ENCODE results near the gene KRT31. TPM values are rescaled to one million over a fixed set of nuclear protein-coding genes. Genes with fewer than 3 reads are reported as not detected.
"Not testable (repeated sequence)": the region's sequence is repeated elsewhere in the genome, so short reads cannot be mapped to it uniquely, and the experiment has no call there.

KRT31 gene
- not detected in 2 replicates for total RNA-seq (2014; rRNA removed; shearing (Covaris generic))

DNA sequence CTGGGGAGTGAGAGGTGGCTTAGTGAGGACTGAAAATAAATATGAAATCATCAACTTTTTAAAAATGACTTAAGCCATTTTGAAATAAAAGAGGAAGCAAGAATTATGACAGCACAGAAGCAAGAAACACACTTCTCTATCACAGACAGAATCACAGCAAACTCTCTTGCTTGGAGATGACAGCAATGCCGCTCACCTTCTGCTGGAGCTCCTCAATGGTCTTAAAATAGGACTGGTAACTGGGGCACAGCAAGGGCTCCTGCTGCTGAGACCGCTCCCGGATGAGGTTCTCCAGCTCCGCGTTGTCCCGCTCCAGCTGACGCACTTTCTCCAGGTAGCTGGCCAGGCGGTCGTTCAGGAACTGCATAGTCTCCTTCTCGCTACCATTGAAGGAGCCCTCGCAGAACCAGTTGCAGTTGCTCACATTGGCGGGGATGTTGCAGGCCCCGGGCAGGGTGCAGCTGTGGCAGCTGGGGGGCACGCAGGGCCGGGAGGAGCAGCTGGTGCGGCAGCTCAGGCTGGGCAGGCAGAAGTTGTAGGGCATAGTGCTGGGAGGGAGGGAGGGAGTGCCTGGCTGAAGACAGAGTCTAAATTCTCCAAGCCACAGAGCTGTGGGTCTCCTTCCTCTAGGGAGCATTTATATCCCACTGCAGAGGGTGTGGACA, at the start of gene KRT31:
Gene KRT31, minus strand, starts transcription at position 613 of the 665 bp plus-strand sequence. Its CDS starts 69 bp downstream, at position 544.
- no peaks in the 10 kb centered on the region for H3K27me3 ChIP-seq (replicated peaks)
- no peak within 1 kb of the TSS for H3K4me3 ChIP-seq
- no peak within 1 kb of the TSS for H3K27ac ChIP-seq
- peaks cover 6% of the 10 kb centered on the region for H3K4me1 ChIP-seq (replicated peaks)
- no peaks in the 10 kb centered on the region for H3K9me3 ChIP-seq (replicated peaks)
- DNase-seq (ENCODE audit: low read depth in 1 of 2, low spot score in 2 of 2) = no peak
- no peaks in the 10 kb centered on the region for H3K36me3 ChIP-seq

DNA sequence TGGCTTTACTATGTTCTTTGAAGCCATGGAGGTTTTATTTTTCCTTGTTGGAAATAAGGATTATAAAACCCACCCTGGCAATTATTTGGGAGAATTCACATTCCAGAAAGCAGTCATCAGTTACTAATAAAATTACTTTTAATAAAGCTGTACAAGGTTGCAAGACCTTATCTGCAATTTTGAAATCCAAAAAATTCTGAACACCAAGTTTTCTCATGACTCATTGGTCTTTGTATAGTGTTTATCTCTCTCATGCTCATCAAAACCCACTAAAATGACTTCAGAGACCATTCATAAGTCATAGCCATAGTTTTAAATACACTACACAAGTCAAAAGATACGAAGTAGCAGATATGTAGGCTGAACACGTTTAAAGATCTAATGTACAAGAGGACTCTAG, 49.4 kb upstream of the KRT31 start:
- Histone ChIP-seq H3K9me3 (replicated peaks) (peaks cover 3% of the 10 kb centered on the region; the same call in 1 of the 2 replicates), H3K27ac (no peak overlapping the region), H3K4me3 (no peak overlapping the region), H3K27me3 (replicated peaks) (no peaks in the 10 kb centered on the region), H3K36me3 (no peaks in the 10 kb centered on the region), H3K4me1 (replicated peaks) (peaks cover 27% of the 10 kb centered on the region)
- DNase-seq (ENCODE audit: low read depth in 1 of 2, low spot score in 2 of 2) = no peak

DNA sequence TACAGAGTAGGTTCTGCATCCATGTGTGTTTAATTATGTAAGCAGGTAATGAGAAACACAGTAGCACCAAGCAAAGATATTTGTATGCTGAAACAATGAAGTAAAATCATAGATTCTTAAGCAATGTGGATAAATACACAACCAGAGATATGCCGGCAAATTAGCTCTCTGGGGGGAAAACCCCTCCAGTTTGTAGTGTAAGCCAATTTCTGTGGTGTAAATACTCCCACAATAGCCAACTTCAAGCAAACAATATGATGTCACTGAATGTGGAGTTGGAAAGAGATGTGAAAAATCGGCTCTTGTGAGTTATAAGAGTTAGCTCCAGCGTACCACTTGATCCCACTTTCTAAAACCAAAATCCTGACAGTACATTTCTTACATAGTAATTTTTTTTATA, 47.2 kb upstream of the KRT31 start:
- H3K27ac ChIP-seq = no peak overlapping the region
- peaks cover 14% of the 10 kb centered on the region for H3K4me1 ChIP-seq (replicated peaks)
- no peaks in the 10 kb centered on the region for H3K9me3 ChIP-seq (replicated peaks)
- no peaks in the 10 kb centered on the region for H3K36me3 ChIP-seq
- H3K27me3 ChIP-seq (replicated peaks) = no peaks in the 10 kb centered on the region
- no peak for DNase-seq (ENCODE audit: low read depth in 1 of 2, low spot score in 2 of 2)
- no peak overlapping the region for H3K4me3 ChIP-seq

DNA sequence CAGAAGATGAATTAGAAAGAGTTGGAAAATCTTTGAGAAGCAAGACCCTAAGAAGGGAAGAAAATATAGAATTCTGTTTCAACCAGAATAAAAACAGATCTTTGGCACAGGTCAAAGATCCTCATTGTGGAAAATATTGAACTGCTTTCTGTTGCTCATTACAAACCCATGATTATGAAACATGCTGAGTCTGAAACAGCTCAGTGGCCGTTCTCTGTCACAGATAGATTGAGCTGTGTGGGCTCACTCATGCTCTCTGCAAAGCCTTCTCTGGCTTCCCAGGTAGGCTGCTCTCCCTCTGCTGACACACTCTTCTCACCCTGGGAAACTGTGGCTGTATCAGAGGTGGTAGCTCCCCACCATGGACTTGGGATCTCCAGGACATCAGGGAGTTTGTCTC, 46.8 kb upstream of the KRT31 start:
- no peaks in the 10 kb centered on the region for H3K27me3 ChIP-seq (replicated peaks)
- H3K4me1 ChIP-seq (replicated peaks) = peaks cover 14% of the 10 kb centered on the region
- H3K27ac ChIP-seq = no peak overlapping the region
- no peaks in the 10 kb centered on the region for H3K36me3 ChIP-seq
- no peaks in the 10 kb centered on the region for H3K9me3 ChIP-seq (replicated peaks)
- no peak overlapping the region for H3K4me3 ChIP-seq
- DNase-seq (ENCODE audit: low read depth in 1 of 2, low spot score in 2 of 2) = no peak

DNA sequence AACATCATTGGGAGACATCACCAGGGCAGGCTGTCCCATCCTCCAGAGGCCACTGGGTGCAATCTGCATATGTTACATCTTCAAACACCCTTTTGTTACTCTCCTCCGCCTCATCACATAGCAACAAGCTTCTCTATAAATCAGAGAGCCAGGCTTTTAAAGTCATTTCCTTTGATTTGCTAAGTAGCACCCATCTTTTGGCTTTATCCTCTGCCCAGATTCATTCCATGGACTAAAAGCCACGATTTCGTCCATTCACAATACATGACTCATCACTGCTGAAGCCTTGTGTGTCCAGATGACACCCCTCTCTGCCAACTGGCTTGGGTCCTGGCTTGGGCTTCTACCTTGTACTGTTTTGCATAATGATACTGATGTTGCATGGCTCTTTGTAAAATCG, 45.3 kb upstream of the KRT31 start:
- Histone ChIP-seq H3K4me3 (no peak overlapping the region), H3K27me3 (replicated peaks) (no peaks in the 10 kb centered on the region), H3K36me3 (no peaks in the 10 kb centered on the region), H3K27ac (no peak overlapping the region), H3K9me3 (replicated peaks) (no peaks in the 10 kb centered on the region), H3K4me1 (replicated peaks) (peaks cover 14% of the 10 kb centered on the region)
- DNase-seq (ENCODE audit: low read depth in 1 of 2, low spot score in 2 of 2) = no peak

DNA sequence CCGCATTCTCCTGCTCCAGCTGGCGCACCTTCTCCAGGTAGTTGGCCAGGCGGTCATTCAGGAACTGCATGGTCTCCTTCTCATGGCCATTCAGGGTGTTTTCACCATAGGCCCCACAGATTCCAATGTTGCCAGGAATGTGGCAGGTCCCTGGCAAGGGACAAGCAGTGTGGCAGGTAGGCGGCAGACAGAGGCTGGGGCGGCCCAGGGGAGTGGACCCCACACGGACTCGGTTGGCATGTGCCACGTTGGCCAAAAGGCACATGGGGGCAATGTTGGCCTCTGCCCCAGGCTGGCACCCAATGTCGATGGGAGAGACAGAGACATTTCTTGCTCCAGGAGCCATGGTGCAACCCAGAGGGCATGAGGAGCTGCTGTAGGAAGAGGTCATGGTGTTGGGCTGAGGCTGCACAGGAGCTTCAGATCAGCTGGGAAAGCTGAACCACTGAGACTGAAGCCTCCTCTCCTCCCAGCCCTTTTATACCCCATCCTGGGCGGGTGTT, 43.2 kb upstream of the KRT31 start, which contains the start of gene KRT38:
Gene KRT38, minus strand, starts transcription at position 453 of the 503 bp plus-strand sequence. Its CDS starts 62 bp downstream, at position 391.
- H3K9me3 ChIP-seq (replicated peaks) = no peaks in the 10 kb centered on the region
- peaks cover 4% of the 10 kb centered on the region; the same call in 1 of the 2 replicates for H3K4me1 ChIP-seq (replicated peaks)
- H3K4me3 ChIP-seq = no peak within 1 kb of the TSS
- no peaks in the 10 kb centered on the region for H3K27me3 ChIP-seq (replicated peaks)
- no peak for DNase-seq (ENCODE audit: low read depth in 1 of 2, low spot score in 2 of 2)
- no peaks in the 10 kb centered on the region for H3K36me3 ChIP-seq
- H3K27ac ChIP-seq = no peak within 1 kb of the TSS

DNA sequence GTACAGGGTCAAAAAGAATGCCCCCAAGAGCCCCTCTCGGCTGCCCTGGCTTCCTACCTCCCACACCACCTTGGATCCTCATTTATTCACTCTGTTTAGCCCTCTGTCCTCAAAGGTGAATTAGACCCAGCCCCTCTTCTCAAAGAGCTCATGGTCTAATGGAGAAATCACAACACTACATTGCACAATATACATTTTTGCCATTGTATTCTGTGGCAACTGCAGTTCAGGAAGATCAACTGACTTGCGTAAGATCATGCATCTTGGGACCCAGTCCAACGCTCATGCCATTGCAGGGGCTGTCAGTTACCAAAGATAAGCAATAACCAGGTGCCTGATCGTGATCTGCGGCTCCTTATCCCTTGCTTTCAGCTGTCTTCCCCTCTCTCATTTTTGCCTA, 42.0 kb upstream of the KRT31 start:
- H3K27me3 ChIP-seq (replicated peaks) = no peaks in the 10 kb centered on the region
- no peak overlapping the region for H3K27ac ChIP-seq
- H3K4me3 ChIP-seq = no peak overlapping the region
- peaks cover 4% of the 10 kb centered on the region; the same call in 1 of the 2 replicates for H3K4me1 ChIP-seq (replicated peaks)
- no peaks in the 10 kb centered on the region for H3K9me3 ChIP-seq (replicated peaks)
- no peaks in the 10 kb centered on the region for H3K36me3 ChIP-seq
- no peak for DNase-seq (ENCODE audit: low read depth in 1 of 2, low spot score in 2 of 2)

DNA sequence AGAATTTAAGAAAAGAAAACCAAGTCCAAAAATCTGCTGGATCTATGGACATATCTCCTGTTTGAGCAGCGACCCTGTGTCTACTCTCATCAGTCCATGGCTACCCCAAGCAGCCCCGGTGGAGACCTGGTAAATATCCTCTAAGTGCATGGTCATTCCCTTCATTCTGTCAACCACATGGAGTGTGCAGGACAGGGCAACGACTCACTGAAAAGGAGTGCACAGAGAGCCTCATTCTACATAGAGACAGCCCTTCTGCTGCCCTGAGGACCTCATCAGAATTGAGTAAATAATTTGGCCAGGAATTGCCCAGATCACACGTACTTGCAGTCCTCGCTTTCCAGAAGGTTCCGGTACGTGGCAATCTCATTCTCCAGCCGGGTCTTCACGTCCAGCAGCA, 40.4 kb upstream of the KRT31 start:
- Histone ChIP-seq H3K27me3 (replicated peaks) (no peaks in the 10 kb centered on the region), H3K27ac (no peak overlapping the region), H3K4me1 (replicated peaks) (peaks cover 2% of the 10 kb centered on the region; the same call in 1 of the 2 replicates), H3K9me3 (replicated peaks) (no peaks in the 10 kb centered on the region), H3K36me3 (no peaks in the 10 kb centered on the region), H3K4me3 (no peak overlapping the region)
- no peak for DNase-seq (ENCODE audit: low read depth in 1 of 2, low spot score in 2 of 2)

DNA sequence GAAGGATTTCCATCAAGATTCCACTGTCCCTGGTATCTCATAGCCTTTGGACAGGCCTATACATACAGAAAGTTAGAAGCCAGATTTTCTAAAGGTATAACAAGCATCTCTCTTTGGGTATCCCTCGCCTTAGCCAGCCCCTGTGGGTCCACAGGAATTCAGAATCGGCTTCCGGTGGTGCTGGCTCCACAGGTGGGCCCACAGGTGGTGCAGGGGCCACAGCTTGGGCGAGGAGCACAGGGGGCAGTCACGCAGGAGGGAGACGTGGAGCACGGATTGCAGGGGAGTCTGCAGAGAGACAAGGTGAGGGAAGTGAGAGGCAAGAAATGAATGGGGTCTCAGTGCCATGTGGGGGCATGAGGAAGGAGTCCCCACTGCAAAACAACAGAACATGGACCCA, 39.8 kb upstream of the KRT31 start:
- DNase-seq (ENCODE audit: low read depth in 1 of 2, low spot score in 2 of 2) = no peak
- H3K27me3 ChIP-seq (replicated peaks) = no peaks in the 10 kb centered on the region
- no peak overlapping the region for H3K4me3 ChIP-seq
- no peaks in the 10 kb centered on the region; the same call in 1 of the 2 replicates for H3K4me1 ChIP-seq (replicated peaks)
- H3K27ac ChIP-seq = no peak overlapping the region
- H3K9me3 ChIP-seq (replicated peaks) = no peaks in the 10 kb centered on the region
- no peaks in the 10 kb centered on the region for H3K36me3 ChIP-seq

DNA sequence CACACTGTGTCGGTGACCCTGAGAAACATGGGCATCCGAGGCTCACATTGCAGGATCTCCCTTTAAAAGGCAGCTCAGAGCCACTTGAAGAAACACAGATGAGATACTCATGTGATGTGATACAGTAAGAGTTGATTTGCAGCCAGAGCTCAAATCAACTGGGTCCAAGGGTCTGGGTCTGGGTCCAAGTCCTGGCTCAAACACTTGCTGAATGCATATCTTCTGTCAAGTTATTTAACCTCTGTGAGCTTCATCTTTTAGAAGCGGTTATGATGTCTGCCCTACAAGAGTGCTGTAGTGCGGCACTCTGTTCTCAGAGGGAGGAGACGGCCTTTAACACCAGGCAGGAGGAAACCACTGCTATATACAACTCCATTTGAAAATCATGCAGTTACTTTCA, 37.0 kb upstream of the KRT31 start:
- Histone ChIP-seq H3K27ac (no peak overlapping the region), H3K4me1 (replicated peaks) (no peaks in the 10 kb centered on the region; the same call in 1 of the 2 replicates), H3K36me3 (no peaks in the 10 kb centered on the region), H3K27me3 (replicated peaks) (no peaks in the 10 kb centered on the region), H3K9me3 (replicated peaks) (no peaks in the 10 kb centered on the region), H3K4me3 (no peak overlapping the region)
- no peak for DNase-seq (ENCODE audit: low read depth in 1 of 2, low spot score in 2 of 2)

DNA sequence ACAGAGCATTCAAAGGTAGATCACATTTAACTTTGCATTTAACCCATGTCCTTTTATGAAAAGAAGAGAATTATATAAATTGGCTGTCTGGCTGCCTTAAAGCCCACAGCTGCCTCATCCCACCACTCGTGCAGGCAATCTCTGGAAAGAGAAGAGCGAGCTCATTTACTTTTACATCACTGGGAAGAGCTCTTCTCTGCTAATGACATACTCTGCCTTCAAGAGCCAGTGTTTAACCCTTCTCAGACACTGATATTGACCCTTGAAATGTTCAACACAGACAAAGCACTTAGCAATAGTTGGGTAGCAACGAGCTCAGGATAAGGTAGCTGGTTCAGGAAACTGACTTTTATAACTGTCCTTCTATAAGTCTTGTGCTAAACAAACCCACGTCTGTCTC, 36.6 kb upstream of the KRT31 start:
- no peaks in the 10 kb centered on the region for H3K36me3 ChIP-seq
- H3K4me3 ChIP-seq = no peak overlapping the region
- H3K27me3 ChIP-seq (replicated peaks) = no peaks in the 10 kb centered on the region
- no peak overlapping the region for H3K27ac ChIP-seq
- H3K4me1 ChIP-seq (replicated peaks) = no peaks in the 10 kb centered on the region; the same call in 1 of the 2 replicates
- H3K9me3 ChIP-seq (replicated peaks) = no peaks in the 10 kb centered on the region
- no peak for DNase-seq (ENCODE audit: low read depth in 1 of 2, low spot score in 2 of 2)

DNA sequence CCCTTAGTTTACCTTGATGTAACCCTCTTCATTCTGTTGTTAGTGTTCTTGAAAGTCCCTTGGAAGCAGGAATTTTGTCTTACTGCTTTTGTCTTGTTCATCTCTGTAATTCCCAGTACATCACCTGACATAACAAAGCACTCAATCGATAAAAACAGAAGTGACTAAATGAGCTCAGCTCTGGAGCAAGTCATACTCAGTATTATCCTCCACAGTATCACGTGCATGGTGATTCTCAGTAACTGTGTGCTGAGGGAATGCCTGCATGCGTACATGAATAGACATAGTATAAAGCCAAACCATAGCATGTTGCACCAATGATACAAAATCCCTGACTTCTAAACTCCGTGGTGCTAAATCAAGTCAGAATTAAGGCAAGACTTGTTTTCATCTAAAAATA, 36.2 kb upstream of the KRT31 start:
- H3K4me1 ChIP-seq (replicated peaks) = no peaks in the 10 kb centered on the region; the same call in 1 of the 2 replicates
- no peaks in the 10 kb centered on the region for H3K36me3 ChIP-seq
- H3K4me3 ChIP-seq = no peak overlapping the region
- H3K27me3 ChIP-seq (replicated peaks) = no peaks in the 10 kb centered on the region
- H3K9me3 ChIP-seq (replicated peaks) = no peaks in the 10 kb centered on the region
- no peak overlapping the region for H3K27ac ChIP-seq
- no peak for DNase-seq (ENCODE audit: low read depth in 1 of 2, low spot score in 2 of 2)

DNA sequence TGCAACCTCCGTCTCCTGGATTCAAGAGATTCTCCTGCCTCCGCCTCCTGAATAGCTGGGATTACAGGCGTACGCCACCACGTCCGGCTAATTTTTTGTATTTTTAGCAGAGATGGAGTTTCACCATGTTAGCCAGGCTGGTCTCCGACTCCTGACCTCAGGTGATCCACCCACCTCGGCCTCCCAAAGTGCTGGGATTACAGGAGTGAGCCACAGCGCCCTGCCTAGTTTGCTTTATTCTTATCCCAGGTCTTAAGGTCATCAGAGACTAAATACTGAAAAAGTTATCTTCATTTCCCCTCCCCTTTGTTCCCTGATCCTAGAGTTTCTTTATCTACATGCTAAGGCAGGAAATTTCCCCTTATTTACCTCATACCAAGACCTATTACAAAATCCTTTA, 33.0 kb upstream of the KRT31 start:
- not testable (repeated sequence) for H3K27ac ChIP-seq; H3K9me3 ChIP-seq (replicated peaks); H3K27me3 ChIP-seq (replicated peaks); H3K4me1 ChIP-seq (replicated peaks); DNase-seq (ENCODE audit: low read depth in 1 of 2, low spot score in 2 of 2); H3K36me3 ChIP-seq; H3K4me3 ChIP-seq

DNA sequence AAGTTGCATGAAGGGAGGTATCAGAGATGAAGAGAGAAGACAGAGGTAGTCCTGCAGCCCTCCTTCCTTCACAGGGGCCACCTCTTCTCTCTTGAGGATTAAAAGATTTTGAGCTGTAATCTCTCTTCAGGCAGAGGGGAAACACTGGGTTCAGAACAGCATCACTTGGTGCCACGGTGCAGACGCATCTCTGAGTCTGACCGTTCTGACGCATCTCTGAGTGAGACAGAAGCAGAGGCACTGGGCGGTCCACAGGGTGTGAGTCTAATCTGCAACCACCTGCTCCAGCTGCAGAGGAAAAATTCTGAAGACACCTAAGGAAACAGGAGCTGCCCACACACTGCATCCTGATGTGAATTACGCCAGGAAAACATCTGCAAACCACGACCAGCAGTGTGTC, 32.3 kb upstream of the KRT31 start:
- Histone ChIP-seq H3K27me3 (replicated peaks) (no peaks in the 10 kb centered on the region), H3K4me3 (no peak overlapping the region), H3K36me3 (no peaks in the 10 kb centered on the region), H3K4me1 (replicated peaks) (no peaks in the 10 kb centered on the region), H3K9me3 (replicated peaks) (no peaks in the 10 kb centered on the region), H3K27ac (no peak overlapping the region)
- no peak for DNase-seq (ENCODE audit: low read depth in 1 of 2, low spot score in 2 of 2)

All from SJSA1 (cell line).